ENCODE data around the gene COBLL1.

COBLL1 gene

DNA sequence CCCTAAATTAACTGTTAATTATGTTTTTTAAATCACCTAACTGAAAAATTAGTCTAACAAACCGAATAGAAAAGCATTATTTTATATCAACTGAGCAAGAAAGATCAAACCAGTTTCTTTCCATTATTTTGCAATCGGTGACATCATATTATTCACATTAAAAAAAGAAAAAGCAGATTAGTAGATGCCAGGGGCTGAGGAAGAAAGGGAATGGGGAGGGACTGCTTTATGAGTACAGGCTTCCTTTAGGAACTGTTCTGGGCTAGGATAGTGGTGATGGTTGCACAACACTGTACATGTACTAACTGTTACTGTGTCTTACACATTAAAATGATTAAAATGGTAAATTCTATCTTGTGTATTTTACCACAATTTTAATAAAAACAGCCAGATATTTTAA, 59.3 kb downstream of the COBLL1 start:
- Histone ChIP-seq H3K4me1 (ENCODE audit: control insufficient read depth, insufficient read depth, low read length) (no peaks in the 10 kb centered on the region), H3K36me3 (ENCODE audit: control insufficient read depth, insufficient read depth, low read length) (no peaks in the 10 kb centered on the region), H3K9me3 (ENCODE audit: control insufficient read depth, insufficient read depth, low read length) (no peaks in the 10 kb centered on the region), H3K4me3 (ENCODE audit: low read length) (no peak overlapping the region), H3K27me3 (ENCODE audit: control insufficient read depth, insufficient read depth, low read length) (no peaks in the 10 kb centered on the region), H3K27ac (ENCODE audit: low read length) (no peak overlapping the region)
- WGBS (ENCODE audit: insufficient coverage, insufficient read length), result no CpG with 5 or more reads among the region's 2 CpGs
- DNase-seq (ENCODE audit: low read depth, low spot score), result no peak

DNA sequence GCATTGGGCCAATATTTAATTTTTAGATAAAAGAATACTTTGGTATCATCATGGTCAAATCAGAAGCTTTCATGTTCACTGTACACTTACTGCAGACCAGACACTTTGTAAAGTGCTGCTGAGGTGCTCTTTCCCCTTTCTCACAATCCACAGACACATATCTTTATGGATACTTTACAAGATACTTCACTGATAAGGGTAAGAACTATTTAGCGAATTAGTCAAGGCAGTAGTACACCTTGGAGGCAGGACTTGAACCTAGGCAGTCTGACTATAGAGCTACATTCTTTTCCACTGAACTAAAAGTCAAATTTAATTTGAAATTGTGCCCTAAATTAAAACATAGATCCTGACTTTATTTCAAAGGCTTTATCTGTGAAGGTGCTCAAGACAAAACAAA, 60.2 kb downstream of the COBLL1 start:
- no peak overlapping the region for H3K4me3 ChIP-seq (ENCODE audit: low read length)
- H3K36me3 ChIP-seq (ENCODE audit: control insufficient read depth, insufficient read depth, low read length), result no peaks in the 10 kb centered on the region
- no peaks in the 10 kb centered on the region for H3K27me3 ChIP-seq (ENCODE audit: control insufficient read depth, insufficient read depth, low read length)
- DNase-seq (ENCODE audit: low read depth, low spot score), result no peak
- H3K9me3 ChIP-seq (ENCODE audit: control insufficient read depth, insufficient read depth, low read length), result no peaks in the 10 kb centered on the region
- no peaks in the 10 kb centered on the region for H3K4me1 ChIP-seq (ENCODE audit: control insufficient read depth, insufficient read depth, low read length)
- WGBS (ENCODE audit: insufficient coverage, insufficient read length), result no CpG with 5 or more reads among the region's 1 CpG
- no peak overlapping the region for H3K27ac ChIP-seq (ENCODE audit: low read length)

DNA sequence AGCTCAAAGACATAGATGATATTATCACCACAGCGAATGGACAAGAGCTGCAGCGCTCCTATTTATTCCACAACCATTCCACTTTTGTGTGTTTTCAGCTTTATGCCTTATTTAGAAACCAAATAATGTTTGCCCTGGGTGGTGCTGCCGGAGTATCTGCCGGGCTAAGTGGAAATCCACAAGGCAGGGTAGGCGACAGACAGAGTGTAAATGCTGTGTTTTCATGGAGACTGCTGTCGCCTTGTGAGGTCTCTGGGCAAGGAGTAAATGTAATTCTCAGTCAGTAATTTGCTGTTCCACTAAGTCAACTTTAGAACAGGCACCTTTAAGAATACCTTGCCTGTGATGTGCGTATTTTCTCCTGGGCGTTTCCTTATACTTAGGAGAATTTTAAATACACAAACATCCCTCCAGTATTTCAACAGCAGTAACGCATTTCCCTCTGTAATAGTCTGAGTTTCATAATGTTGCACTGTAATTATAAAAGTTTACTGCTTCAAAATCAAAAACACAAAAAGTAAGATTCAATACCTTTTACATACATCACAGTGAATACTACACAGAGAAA, 60.9 kb downstream of the COBLL1 start:
- Histone ChIP-seq H3K4me3 (ENCODE audit: low read length) (no peak overlapping the region), H3K9me3 (ENCODE audit: control insufficient read depth, insufficient read depth, low read length) (no peaks in the 10 kb centered on the region), H3K27ac (ENCODE audit: low read length) (no peak overlapping the region), H3K4me1 (ENCODE audit: control insufficient read depth, insufficient read depth, low read length) (no peaks in the 10 kb centered on the region), H3K27me3 (ENCODE audit: control insufficient read depth, insufficient read depth, low read length) (no peaks in the 10 kb centered on the region), H3K36me3 (ENCODE audit: control insufficient read depth, insufficient read depth, low read length) (no peaks in the 10 kb centered on the region)
- WGBS (ENCODE audit: insufficient coverage, insufficient read length), result no CpG with 5 or more reads among the region's 9 CpGs
- no peak for DNase-seq (ENCODE audit: low read depth, low spot score)

DNA sequence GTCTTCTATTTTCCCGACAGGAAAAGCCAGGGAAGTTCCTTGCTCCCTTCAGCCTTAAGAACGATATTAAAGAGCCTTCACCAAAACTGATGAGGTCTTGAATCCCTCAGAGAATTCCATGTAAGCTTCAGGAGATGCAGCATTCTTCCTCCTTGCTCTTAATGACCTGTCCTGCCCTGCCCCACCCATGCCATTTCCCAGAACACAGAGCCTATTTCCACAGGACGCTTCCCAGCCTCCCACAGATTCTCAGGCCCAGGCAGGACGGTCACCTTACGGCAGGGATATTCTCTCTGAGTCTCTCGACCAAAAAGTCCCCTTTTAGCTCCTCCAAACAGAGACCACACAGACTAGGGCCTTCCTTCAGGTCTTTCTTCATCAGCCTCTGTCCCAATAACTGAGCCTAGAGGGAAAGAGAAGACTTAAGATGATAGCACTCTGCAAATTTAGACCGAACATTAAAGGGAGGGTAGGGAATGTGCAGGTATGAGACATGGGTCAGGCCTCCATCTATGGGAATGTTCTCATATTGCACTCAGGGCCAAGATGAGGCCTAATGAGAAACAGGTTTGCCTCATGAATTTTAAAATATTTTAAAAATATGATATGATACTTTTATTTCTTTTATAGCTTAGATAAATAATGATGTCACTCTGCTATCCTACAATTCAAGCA, 62.1 kb downstream of the COBLL1 start:
- H3K27ac ChIP-seq (ENCODE audit: low read length), result no peak overlapping the region
- no peaks in the 10 kb centered on the region for H3K36me3 ChIP-seq (ENCODE audit: control insufficient read depth, insufficient read depth, low read length)
- no peak for DNase-seq (ENCODE audit: low read depth, low spot score)
- H3K9me3 ChIP-seq (ENCODE audit: control insufficient read depth, insufficient read depth, low read length), result no peaks in the 10 kb centered on the region
- WGBS (ENCODE audit: insufficient coverage, insufficient read length), result no CpG with 5 or more reads among the region's 7 CpGs
- H3K27me3 ChIP-seq (ENCODE audit: control insufficient read depth, insufficient read depth, low read length), result no peaks in the 10 kb centered on the region
- H3K4me1 ChIP-seq (ENCODE audit: control insufficient read depth, insufficient read depth, low read length), result no peaks in the 10 kb centered on the region
- H3K4me3 ChIP-seq (ENCODE audit: low read length), result no peak overlapping the region

DNA sequence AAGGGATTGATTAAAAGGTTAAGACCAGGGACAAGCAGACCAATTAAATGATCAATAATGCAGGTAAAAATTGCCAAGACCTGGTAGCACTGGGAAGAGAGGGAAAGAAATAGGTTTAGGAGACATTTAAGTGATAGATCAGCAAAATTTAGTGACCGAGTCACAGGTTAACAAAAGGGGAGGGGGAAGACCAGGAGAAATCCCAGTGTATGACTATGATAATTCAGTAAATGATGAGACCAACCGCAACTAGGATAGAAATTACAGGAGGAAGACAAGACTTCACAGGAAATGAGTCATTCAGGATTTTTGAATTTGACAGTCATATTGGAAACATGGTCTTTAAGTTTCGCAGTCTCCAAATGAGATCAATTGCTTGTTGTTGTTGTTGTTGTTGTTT, 62.9 kb downstream of the COBLL1 start:
- no peak for DNase-seq (ENCODE audit: low read depth, low spot score)

DNA sequence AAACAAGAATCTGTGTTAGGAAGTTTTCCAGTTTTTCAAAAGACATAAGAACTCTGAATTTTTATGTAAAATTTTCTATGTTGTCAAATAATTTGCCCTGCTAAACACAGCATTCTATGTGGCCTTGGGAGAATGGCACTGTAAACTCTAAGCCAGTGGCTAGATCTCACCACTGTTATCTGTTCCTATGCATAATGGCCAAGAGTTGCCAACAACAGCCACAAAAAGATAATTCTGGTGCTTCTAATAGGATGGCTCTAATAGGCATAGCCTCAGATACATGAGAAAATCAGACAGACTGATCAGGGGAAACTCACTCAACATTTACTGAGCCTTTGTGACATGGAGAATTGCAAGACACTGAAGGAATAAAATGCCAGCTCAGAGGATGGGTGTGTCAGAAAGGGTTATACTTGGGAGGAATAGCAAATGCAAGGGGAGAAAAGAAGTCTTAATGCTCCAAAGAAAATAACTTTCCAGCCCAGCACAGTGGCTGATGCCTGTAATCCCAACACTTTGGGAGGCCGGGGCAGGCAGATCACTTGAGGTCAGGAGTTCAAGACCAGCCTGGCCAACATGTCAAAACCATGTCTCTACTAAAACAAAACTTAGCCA, 63.7 kb downstream of the COBLL1 start:
- Histone ChIP-seq H3K27ac (ENCODE audit: low read length) (no peak overlapping the region), H3K27me3 (ENCODE audit: control insufficient read depth, insufficient read depth, low read length) (no peaks in the 10 kb centered on the region), H3K36me3 (ENCODE audit: control insufficient read depth, insufficient read depth, low read length) (no peaks in the 10 kb centered on the region), H3K9me3 (ENCODE audit: control insufficient read depth, insufficient read depth, low read length) (no peaks in the 10 kb centered on the region), H3K4me1 (ENCODE audit: control insufficient read depth, insufficient read depth, low read length) (no peaks in the 10 kb centered on the region), H3K4me3 (ENCODE audit: low read length) (no peak overlapping the region)
- WGBS (ENCODE audit: insufficient coverage, insufficient read length), result no CpG with 5 or more reads among the region's 1 CpG
- DNase-seq (ENCODE audit: low read depth, low spot score), result no peak

More for the DNA sequence above, 62.9 kb downstream of the COBLL1 start:
- WGBS (ENCODE audit: insufficient coverage, insufficient read length), result no CpG with 5 or more reads among the region's 3 CpGs
- Histone ChIP-seq H3K27ac (ENCODE audit: low read length) (no peak overlapping the region), H3K9me3 (ENCODE audit: control insufficient read depth, insufficient read depth, low read length) (no peaks in the 10 kb centered on the region), H3K27me3 (ENCODE audit: control insufficient read depth, insufficient read depth, low read length) (no peaks in the 10 kb centered on the region), H3K4me3 (ENCODE audit: low read length) (no peak overlapping the region), H3K36me3 (ENCODE audit: control insufficient read depth, insufficient read depth, low read length) (no peaks in the 10 kb centered on the region), H3K4me1 (ENCODE audit: control insufficient read depth, insufficient read depth, low read length) (no peaks in the 10 kb centered on the region)

DNA sequence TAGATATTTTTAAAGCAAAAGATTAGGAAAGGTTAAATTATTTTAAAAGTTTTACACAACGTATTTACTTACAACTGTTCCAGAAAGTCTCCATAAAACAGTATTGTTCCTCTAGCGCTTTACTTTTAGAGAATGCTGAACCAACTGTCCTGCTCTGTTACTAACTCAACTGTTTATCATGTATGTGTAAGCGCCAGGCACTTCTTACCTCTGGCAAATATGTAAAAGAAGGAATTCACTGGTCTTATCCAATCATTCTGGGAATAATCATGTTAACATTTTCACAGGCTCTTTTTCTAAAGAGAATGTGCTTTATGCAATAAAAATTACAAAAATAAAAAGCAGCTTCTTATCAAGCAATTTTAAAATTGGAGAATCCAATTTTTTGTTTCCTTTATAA, 68.0 kb downstream of the COBLL1 start:
- no peaks in the 10 kb centered on the region for H3K36me3 ChIP-seq (ENCODE audit: control insufficient read depth, insufficient read depth, low read length)
- no peaks in the 10 kb centered on the region for H3K27me3 ChIP-seq (ENCODE audit: control insufficient read depth, insufficient read depth, low read length)
- no peaks in the 10 kb centered on the region for H3K9me3 ChIP-seq (ENCODE audit: control insufficient read depth, insufficient read depth, low read length)
- no CpG with 5 or more reads among the region's 3 CpGs for WGBS (ENCODE audit: insufficient coverage, insufficient read length)
- no peak overlapping the region for H3K27ac ChIP-seq (ENCODE audit: low read length)
- H3K4me1 ChIP-seq (ENCODE audit: control insufficient read depth, insufficient read depth, low read length), result no peaks in the 10 kb centered on the region
- no peak for DNase-seq (ENCODE audit: low read depth, low spot score)
- no peak overlapping the region for H3K4me3 ChIP-seq (ENCODE audit: low read length)

DNA sequence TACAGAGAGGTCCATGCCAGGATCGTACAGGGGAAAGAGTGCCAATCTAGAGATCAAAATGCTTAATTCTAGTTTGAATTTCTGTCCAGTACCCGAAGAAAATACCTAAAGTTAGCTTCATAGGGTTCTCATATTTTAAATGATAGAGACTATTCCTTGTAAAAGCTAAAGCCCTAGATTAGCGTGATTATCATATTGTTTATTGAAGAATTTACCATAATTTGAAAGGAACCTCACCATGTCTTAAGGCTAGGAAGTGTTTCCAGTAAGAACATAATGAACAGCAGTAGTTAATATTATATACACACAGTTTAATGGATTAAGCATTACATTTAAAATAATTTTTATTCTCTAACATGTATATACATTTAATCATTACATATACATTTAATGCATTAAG, 68.5 kb downstream of the COBLL1 start:
- no peaks in the 10 kb centered on the region for H3K27me3 ChIP-seq (ENCODE audit: control insufficient read depth, insufficient read depth, low read length)
- no CpG with 5 or more reads among the region's 3 CpGs for WGBS (ENCODE audit: insufficient coverage, insufficient read length)
- DNase-seq (ENCODE audit: low read depth, low spot score), result no peak
- no peak overlapping the region for H3K27ac ChIP-seq (ENCODE audit: low read length)
- no peaks in the 10 kb centered on the region for H3K36me3 ChIP-seq (ENCODE audit: control insufficient read depth, insufficient read depth, low read length)
- H3K4me3 ChIP-seq (ENCODE audit: low read length), result no peak overlapping the region
- no peaks in the 10 kb centered on the region for H3K9me3 ChIP-seq (ENCODE audit: control insufficient read depth, insufficient read depth, low read length)
- no peaks in the 10 kb centered on the region for H3K4me1 ChIP-seq (ENCODE audit: control insufficient read depth, insufficient read depth, low read length)

DNA sequence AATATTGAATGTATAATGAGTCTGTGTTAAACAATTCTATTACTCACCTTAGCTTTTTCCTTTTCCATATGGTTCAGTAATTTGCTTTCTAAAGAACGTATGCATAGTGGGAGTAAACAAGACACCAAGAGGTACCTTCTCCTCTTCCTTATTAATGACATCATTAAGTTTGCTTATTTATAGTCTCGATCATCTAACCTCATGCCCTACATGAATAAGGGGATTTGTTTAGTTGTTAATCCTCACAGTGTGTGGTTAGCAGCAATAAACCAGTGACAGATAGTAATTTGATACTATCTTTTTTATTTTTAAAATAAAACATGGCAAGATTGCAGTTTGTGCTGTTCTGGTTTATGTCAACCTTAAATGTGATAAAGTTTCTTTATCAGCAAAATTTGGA, 69.7 kb downstream of the COBLL1 start:
- Histone ChIP-seq H3K36me3 (ENCODE audit: control insufficient read depth, insufficient read depth, low read length) (no peaks in the 10 kb centered on the region), H3K4me1 (ENCODE audit: control insufficient read depth, insufficient read depth, low read length) (no peaks in the 10 kb centered on the region), H3K9me3 (ENCODE audit: control insufficient read depth, insufficient read depth, low read length) (no peaks in the 10 kb centered on the region), H3K27me3 (ENCODE audit: control insufficient read depth, insufficient read depth, low read length) (no peaks in the 10 kb centered on the region), H3K27ac (ENCODE audit: low read length) (no peak overlapping the region), H3K4me3 (ENCODE audit: low read length) (no peak overlapping the region)
- WGBS (ENCODE audit: insufficient coverage, insufficient read length), result no CpG with 5 or more reads among the region's 2 CpGs
- no peak for DNase-seq (ENCODE audit: low read depth, low spot score)

DNA sequence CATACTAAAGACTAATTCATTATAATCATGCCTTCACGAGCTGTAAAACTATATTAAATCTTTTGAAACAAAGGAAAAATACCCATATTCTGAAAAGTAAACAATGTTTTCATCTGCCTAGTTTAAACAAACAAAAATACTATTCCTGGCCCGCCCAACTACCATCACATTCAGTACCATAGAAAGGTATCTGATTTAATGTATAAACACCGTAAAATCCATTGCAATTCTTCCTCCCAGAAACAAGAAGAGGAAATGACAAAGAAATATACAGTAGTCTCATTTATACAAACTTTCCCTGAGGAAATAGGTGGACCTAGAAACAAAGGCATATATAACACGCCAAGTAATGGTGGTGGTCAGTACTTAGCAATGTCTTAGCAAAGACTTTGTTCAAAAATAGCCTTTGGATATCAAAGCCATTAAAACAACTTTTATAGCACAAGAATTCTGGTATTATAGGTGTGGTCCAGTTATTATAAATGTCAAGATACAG, 71.2 kb downstream of the COBLL1 start:
- Histone ChIP-seq H3K27ac (ENCODE audit: low read length) (no peak overlapping the region), H3K36me3 (ENCODE audit: control insufficient read depth, insufficient read depth, low read length) (no peaks in the 10 kb centered on the region), H3K27me3 (ENCODE audit: control insufficient read depth, insufficient read depth, low read length) (no peaks in the 10 kb centered on the region), H3K9me3 (ENCODE audit: control insufficient read depth, insufficient read depth, low read length) (no peaks in the 10 kb centered on the region), H3K4me3 (ENCODE audit: low read length) (no peak overlapping the region), H3K4me1 (ENCODE audit: control insufficient read depth, insufficient read depth, low read length) (no peaks in the 10 kb centered on the region)
- no peak for DNase-seq (ENCODE audit: low read depth, low spot score)
- no CpG with 5 or more reads among the region's 4 CpGs for WGBS (ENCODE audit: insufficient coverage, insufficient read length)

DNA sequence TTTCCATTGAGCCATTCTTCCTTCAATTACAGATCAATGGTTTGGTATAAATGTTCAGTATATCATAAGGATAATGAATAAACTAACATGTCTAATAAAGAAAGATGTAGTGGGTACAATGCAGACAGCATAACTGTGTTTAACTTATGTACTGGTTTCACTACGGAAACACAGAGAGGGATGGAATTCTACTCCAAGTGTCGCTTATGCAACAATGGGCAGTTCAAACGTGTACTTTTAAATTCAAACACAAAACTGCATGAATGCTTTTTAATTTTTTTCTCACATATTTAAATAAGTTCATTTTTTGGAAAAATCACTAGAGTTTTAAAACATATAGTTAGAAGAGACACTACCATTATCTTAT, 74.7 kb downstream of the COBLL1 start:
- Histone ChIP-seq H3K9me3 (ENCODE audit: control insufficient read depth, insufficient read depth, low read length) (no peaks in the 10 kb centered on the region), H3K27ac (ENCODE audit: low read length) (no peak overlapping the region), H3K27me3 (ENCODE audit: control insufficient read depth, insufficient read depth, low read length) (no peaks in the 10 kb centered on the region), H3K4me1 (ENCODE audit: control insufficient read depth, insufficient read depth, low read length) (no peaks in the 10 kb centered on the region), H3K4me3 (ENCODE audit: low read length) (no peak overlapping the region), H3K36me3 (ENCODE audit: control insufficient read depth, insufficient read depth, low read length) (no peaks in the 10 kb centered on the region)
- WGBS (ENCODE audit: insufficient coverage, insufficient read length), result no CpG with 5 or more reads among the region's 3 CpGs
- DNase-seq (ENCODE audit: low read depth, low spot score), result no peak
